Ascending aorta (tissue), 2 donors: ENCODE measurements around the gene ANAPC16. TPM values are rescaled to one million over a fixed set of nuclear protein-coding genes. Genes with fewer than 3 reads are reported as not detected.
A peak's percentile ranks its signal among the peaks of the same experiment; 100 is the strongest.

Experiments
- DNase-seq, 2 donors: peaks; one replicate each; pipeline ENCODE4 v3.0.0-alpha.2; 2019; ENCODE audit warnings: low spot score in 2 of 2
- H3K27ac ChIP-seq, 2 donors: fragments of 200-600 bp; sonication (generic); one replicate each; pipeline ENCODE4 v1.5.1; 2016 to 2017; ENCODE audit warnings: mild to moderate bottlenecking in 1 of 2
- H3K27me3 ChIP-seq: fragments of 200-600 bp; sonication (generic); one replicate; pipeline ENCODE4 v1.5.1; 2017
- H3K36me3 ChIP-seq, 2 donors: fragments of 200-600 bp; sonication (generic); one replicate each; pipeline ENCODE4 v1.5.1; 2016
- H3K4me1 ChIP-seq, 2 donors: fragments of 200-600 bp; sonication (generic); one replicate each; pipeline ENCODE4 v1.5.1; 2016 to 2017; ENCODE audit warnings: mild to moderate bottlenecking in 1 of 2
- H3K4me3 ChIP-seq, 2 donors: fragments of 200-600 bp; sonication (generic); one replicate each; pipeline ENCODE4 v1.5.1; 2016 to 2017; ENCODE audit warnings: mild to moderate bottlenecking in 1 of 2
- H3K9me3 ChIP-seq, 2 donors: fragments of 200-600 bp; sonication (generic); one replicate each; pipeline ENCODE4 v1.5.1; 2016
- intact Hi-C: fragments of 100-400 bp; cut with DNase I; formaldehyde crosslinking; loops from one replicate; pipeline ENCODE4 v1.15.1; 2023
- total RNA-seq: library from RNA; depleted of rRNA; stranded (reverse); fragments of >200 nt; gene quantifications from one replicate; pipeline ENCODE4 v1.1.0, GENCODE V29; 2016
- TF ChIP-seq, protein P1 (sequence below), 3 experiments: fragments of 200-600 bp in 2 of 3; fragments of 450-650 bp in 1 of 3; sonication (generic) in 2 of 3; IDR thresholded peaks; one replicate each; pipeline ENCODE4 v1.5.1; 2016 to 2019; ENCODE audit warnings: antibody characterized with exemption in 3 of 3, mild to moderate bottlenecking in 1 of 3, moderate library complexity in 1 of 3

ANAPC16 gene
- total RNA-seq, 1 donor from 2014 or later, result 22.8 TPM

DNA sequence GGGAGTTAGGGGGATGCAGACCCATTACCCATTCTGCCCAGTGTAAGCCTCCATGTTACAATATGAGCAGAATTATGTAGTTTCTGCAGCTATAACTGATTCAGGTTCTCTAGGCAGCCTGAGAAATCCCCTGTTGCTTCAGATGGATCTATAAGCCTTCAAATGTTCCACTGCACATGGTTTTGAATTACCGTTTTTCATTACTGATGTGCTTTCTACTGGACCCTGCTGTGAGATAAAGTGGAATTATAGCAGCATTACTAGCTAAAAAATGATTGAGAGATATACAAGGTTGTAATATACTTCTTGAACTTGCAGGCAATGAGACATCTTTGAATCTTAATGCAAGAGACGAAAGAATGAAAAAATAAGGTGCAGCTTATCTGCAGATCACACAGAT, 38.4 kb upstream of the ANAPC16 start:
- DNase-seq, result no peak
- intact Hi-C loops, result no loop called here
- TF ChIP-seq, protein P1, sequence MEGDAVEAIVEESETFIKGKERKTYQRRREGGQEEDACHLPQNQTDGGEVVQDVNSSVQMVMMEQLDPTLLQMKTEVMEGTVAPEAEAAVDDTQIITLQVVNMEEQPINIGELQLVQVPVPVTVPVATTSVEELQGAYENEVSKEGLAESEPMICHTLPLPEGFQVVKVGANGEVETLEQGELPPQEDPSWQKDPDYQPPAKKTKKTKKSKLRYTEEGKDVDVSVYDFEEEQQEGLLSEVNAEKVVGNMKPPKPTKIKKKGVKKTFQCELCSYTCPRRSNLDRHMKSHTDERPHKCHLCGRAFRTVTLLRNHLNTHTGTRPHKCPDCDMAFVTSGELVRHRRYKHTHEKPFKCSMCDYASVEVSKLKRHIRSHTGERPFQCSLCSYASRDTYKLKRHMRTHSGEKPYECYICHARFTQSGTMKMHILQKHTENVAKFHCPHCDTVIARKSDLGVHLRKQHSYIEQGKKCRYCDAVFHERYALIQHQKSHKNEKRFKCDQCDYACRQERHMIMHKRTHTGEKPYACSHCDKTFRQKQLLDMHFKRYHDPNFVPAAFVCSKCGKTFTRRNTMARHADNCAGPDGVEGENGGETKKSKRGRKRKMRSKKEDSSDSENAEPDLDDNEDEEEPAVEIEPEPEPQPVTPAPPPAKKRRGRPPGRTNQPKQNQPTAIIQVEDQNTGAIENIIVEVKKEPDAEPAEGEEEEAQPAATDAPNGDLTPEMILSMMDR (IDR thresholded peaks at IDR 0.05), result no peak
- Histone ChIP-seq H3K4me1 (peaks cover 0 to 8% of the 10 kb centered on the region in 2 donors), H3K27me3 (no peaks in the 10 kb centered on the region), H3K4me3 (no peak overlapping the region), H3K27ac (no peak overlapping the region), H3K36me3 (peaks cover 0 to 5% of the 10 kb centered on the region in 2 donors), H3K9me3 (no peaks in the 10 kb centered on the region)

GRCh38 chr10:72184156-72184555, 31.7 kb upstream of the ANAPC16 start:
- no peak overlapping the region for H3K4me3 ChIP-seq
- no peaks in the 10 kb centered on the region for H3K9me3 ChIP-seq
- peaks cover 0 to 5% of the 10 kb centered on the region in 2 donors for H3K36me3 ChIP-seq
- H3K27ac ChIP-seq, result no peak overlapping the region
- peaks cover 0 to 4% of the 10 kb centered on the region in 2 donors for H3K4me1 ChIP-seq
- intact Hi-C loops, result no loop called here
- TF ChIP-seq, protein P1 (IDR thresholded peaks at IDR 0.05), result no peak
- H3K27me3 ChIP-seq, result no peaks in the 10 kb centered on the region
- DNase-seq, result no peak

DNA sequence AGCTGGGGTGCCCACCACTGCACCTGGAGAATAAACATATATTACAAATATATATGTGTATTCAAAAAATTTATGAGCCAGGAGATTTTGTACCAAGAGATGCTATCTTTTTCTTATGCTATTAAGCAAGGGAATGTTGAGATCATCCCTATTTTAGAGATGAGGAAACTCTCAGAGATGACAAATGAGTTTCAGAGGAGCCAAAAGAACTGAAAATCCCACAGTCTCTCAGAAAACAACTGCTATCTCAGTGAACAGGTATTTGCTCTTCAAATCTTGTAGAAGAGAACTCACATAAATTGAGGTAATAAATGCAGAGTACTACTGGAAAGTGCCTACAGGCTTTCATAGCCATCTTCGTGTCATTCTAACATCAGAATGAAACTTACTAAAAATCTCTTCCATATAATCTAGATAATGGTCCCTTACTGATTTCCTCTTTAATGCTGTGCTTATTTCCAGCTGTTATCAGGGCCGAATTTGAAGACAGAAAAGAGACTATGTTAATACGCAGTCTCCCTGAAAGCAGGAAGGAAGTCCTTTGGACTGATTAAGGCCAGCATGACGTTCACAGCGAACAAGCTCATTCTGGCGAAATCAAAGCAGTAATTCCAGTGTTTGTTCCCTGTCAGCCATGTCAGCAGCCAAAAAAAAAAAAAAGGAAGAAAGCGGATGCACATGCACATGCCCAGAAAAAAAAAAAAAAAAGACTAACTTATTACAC, 29.4 kb upstream of the ANAPC16 start:
- peaks cover 9 to 14% of the 10 kb centered on the region in 2 donors for H3K36me3 ChIP-seq
- peak overlapping the region; percentile 41 to 77 for H3K27ac ChIP-seq
- H3K4me3 ChIP-seq, result no peak overlapping the region
- intact Hi-C loops, result no loop called here
- peak in 1 of 2 donors; percentile 70 for DNase-seq
- H3K4me1 ChIP-seq, result peaks cover 0 to 4% of the 10 kb centered on the region in 2 donors
- no peaks in the 10 kb centered on the region for H3K27me3 ChIP-seq
- H3K9me3 ChIP-seq, result no peaks in the 10 kb centered on the region
- TF ChIP-seq, protein P1 (IDR thresholded peaks at IDR 0.05), result no peak

- TF ChIP-seq, protein P1 (IDR thresholded peaks at IDR 0.05), result no peak
- no peak overlapping the region for H3K4me3 ChIP-seq
- intact Hi-C loops, result no loop called here
- H3K9me3 ChIP-seq, result no peaks in the 10 kb centered on the region
- H3K27me3 ChIP-seq, result no peaks in the 10 kb centered on the region
- peaks cover 9 to 14% of the 10 kb centered on the region in 2 donors for H3K36me3 ChIP-seq
- H3K27ac ChIP-seq, result peak overlapping the region; percentile 41 to 76
- no peak for DNase-seq
- peaks cover 0 to 4% of the 10 kb centered on the region in 2 donors for H3K4me1 ChIP-seq
Observed at GRCh38 chr10:72186982-72187330, 28.9 kb upstream of the ANAPC16 start.

DNA sequence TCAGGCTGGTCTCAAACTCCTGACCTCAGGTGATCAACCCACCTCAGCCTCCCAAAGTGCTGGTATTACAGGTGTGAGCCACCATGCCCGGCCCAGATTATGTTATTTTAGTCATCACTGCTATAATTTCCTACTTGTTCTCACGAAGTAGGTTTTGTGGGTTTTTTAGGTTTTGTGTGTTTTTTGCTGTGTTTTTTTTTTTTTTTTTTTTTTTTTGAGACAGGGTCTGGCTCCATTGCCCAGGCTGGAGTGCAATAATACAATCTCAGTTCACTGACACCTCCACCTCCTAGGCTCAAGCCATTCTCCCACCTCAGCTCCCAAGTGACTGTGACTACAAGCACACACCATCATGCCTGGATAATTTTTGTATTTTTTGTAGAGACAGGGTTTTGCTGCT, 20.9 kb upstream of the ANAPC16 start:
- H3K27me3 ChIP-seq, result no peaks in the 10 kb centered on the region
- peaks cover 23 to 45% of the 10 kb centered on the region in 2 donors for H3K36me3 ChIP-seq

More for the DNA sequence above, 20.9 kb upstream of the ANAPC16 start:
- no peak for DNase-seq
- intact Hi-C loops, result no loop called here
- H3K27ac ChIP-seq, result no peak overlapping the region
- H3K4me3 ChIP-seq, result no peak overlapping the region
- no peaks in the 10 kb centered on the region for H3K9me3 ChIP-seq
- no peaks in the 10 kb centered on the region for H3K4me1 ChIP-seq
- TF ChIP-seq, protein P1 (IDR thresholded peaks at IDR 0.05), result no peak
